ENCODE results near the gene ZGPAT.

DNA sequence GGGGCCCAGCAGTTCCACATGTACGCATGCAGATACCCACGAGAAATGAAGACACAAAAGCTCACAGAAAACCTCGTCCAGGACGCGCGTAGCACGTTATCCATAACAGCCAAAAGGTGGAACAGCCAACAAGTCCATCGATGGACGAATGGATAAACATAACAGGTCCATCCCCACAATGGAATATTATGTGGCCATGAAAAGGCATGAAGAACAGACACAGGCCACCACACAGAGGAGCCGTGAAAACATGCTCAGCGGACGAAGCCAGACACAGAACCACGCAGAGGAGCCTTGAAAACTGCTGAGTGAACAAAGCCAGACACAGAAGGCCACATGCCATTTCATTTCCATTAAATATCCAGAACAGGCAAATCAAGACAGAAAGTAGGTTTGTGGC is 69.8 kb downstream of the ZGPAT start:
- TF ChIP-seq EZH2 (IDR thresholded peaks at IDR 0.05; ENCODE audit: borderline replicate concordance, low read depth, low read length, poor library complexity, severe bottlenecking), result no peak
- TF ChIP-seq, protein P1, sequence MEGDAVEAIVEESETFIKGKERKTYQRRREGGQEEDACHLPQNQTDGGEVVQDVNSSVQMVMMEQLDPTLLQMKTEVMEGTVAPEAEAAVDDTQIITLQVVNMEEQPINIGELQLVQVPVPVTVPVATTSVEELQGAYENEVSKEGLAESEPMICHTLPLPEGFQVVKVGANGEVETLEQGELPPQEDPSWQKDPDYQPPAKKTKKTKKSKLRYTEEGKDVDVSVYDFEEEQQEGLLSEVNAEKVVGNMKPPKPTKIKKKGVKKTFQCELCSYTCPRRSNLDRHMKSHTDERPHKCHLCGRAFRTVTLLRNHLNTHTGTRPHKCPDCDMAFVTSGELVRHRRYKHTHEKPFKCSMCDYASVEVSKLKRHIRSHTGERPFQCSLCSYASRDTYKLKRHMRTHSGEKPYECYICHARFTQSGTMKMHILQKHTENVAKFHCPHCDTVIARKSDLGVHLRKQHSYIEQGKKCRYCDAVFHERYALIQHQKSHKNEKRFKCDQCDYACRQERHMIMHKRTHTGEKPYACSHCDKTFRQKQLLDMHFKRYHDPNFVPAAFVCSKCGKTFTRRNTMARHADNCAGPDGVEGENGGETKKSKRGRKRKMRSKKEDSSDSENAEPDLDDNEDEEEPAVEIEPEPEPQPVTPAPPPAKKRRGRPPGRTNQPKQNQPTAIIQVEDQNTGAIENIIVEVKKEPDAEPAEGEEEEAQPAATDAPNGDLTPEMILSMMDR (conservative IDR thresholded peaks at IDR 0.05; ENCODE audit: low read depth, low read length), result no peak
